GM19397 (cell line): ENCODE data around the gene BMP8A.
"Not testable (repeated sequence)": the region's sequence is repeated elsewhere in the genome, so short reads cannot be mapped to it uniquely, and the experiment has no call there.

Source experiments
- ATAC-seq: cut with Tn5 transposase; IDR thresholded peaks from one replicate; pipeline ENCODE4 v1.9.1; 2021; ENCODE audit warnings: mild to moderate bottlenecking, moderate library complexity; ENCODE audit not compliant: unreplicated experiment

Gene BMP8A

GRCh38 chr1:39491146-39491921 lies at the start of gene BMP8A:
Gene BMP8A, plus strand, starts transcription at chr1:39491636. Its CDS starts 356 bp downstream, at chr1:39491992.
- ATAC-seq: peak; percentile 78

- no peak for ATAC-seq
These were observed 49.6 kb upstream of the BMP8A start for GRCh38 chr1:39441797-39442196.

- no peak for ATAC-seq
These were observed 45.9 kb upstream of the BMP8A start for GRCh38 chr1:39445573-39445972.

GRCh38 chr1:39446986-39447567 lies 44.4 kb upstream of the BMP8A start:
- ATAC-seq: no peak

GRCh38 chr1:39450041-39450440 lies 41.4 kb upstream of the BMP8A start:
- ATAC-seq: not testable (repeated sequence)

- no peak for ATAC-seq
These were observed 40.4 kb upstream of the BMP8A start for GRCh38 chr1:39450956-39451606.

- ATAC-seq: no peak
These were observed 39.4 kb upstream of the BMP8A start for GRCh38 chr1:39452081-39452480.

- no peak for ATAC-seq
These were observed 38.9 kb upstream of the BMP8A start for GRCh38 chr1:39452540-39452939.

- ATAC-seq: no peak
These were observed 37.8 kb upstream of the BMP8A start for GRCh38 chr1:39453603-39454002.

GRCh38 chr1:39458991-39459390 lies 32.4 kb upstream of the BMP8A start:
- ATAC-seq: no peak

GRCh38 chr1:39462074-39462473 lies 29.4 kb upstream of the BMP8A start:
- ATAC-seq: no peak

- ATAC-seq: no peak
These were observed 24.9 kb upstream of the BMP8A start for GRCh38 chr1:39466413-39467107.

- not testable (repeated sequence) for ATAC-seq
These were observed 24.2 kb upstream of the BMP8A start for GRCh38 chr1:39467108-39467720.

- no peak for ATAC-seq
These were observed 22.3 kb upstream of the BMP8A start for GRCh38 chr1:39469150-39469549.

- no peak for ATAC-seq
These were observed 21.4 kb upstream of the BMP8A start for GRCh38 chr1:39470040-39470439.

- ATAC-seq: no peak
These were observed 18.6 kb upstream of the BMP8A start for GRCh38 chr1:39472826-39473225.

- ATAC-seq: no peak
These were observed 18.1 kb upstream of the BMP8A start for GRCh38 chr1:39473324-39473723.

GRCh38 chr1:39474810-39475209 lies 16.6 kb upstream of the BMP8A start:
- no peak for ATAC-seq

GRCh38 chr1:39475551-39475950 lies 15.9 kb upstream of the BMP8A start:
- not testable (repeated sequence) for ATAC-seq

- ATAC-seq: no peak
These were observed 13.1 kb upstream of the BMP8A start for GRCh38 chr1:39478126-39478915.
